GM19351 (cell line): ENCODE results near the gene NKD1.
A peak's percentile ranks its signal among the peaks of the same experiment; 100 is the strongest.
"Not testable (repeated sequence)": the region's sequence is repeated elsewhere in the genome, so short reads cannot be mapped to it uniquely, and the experiment has no call there.

Source experiments
- ATAC-seq: cut with Tn5 transposase; IDR thresholded peaks from one replicate; pipeline ENCODE4 v1.9.1; 2021; ENCODE audit warnings: mild to moderate bottlenecking, moderate library complexity; ENCODE audit not compliant: unreplicated experiment

NKD1 gene, protein sequence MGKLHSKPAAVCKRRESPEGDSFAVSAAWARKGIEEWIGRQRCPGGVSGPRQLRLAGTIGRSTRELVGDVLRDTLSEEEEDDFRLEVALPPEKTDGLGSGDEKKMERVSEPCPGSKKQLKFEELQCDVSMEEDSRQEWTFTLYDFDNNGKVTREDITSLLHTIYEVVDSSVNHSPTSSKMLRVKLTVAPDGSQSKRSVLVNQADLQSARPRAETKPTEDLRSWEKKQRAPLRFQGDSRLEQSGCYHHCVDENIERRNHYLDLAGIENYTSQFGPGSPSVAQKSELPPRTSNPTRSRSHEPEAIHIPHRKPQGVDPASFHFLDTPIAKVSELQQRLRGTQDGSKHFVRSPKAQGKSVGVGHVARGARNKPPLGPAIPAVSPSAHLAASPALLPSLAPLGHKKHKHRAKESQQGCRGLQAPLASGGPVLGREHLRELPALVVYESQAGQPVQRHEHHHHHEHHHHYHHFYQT

GRCh38 chr16:50548125-50548908, at the start of gene NKD1:
Gene NKD1, plus strand, starts transcription at chr16:50548396. Its CDS starts 158 bp downstream, at chr16:50548554.
- peak; percentile 82 for ATAC-seq

DNA sequence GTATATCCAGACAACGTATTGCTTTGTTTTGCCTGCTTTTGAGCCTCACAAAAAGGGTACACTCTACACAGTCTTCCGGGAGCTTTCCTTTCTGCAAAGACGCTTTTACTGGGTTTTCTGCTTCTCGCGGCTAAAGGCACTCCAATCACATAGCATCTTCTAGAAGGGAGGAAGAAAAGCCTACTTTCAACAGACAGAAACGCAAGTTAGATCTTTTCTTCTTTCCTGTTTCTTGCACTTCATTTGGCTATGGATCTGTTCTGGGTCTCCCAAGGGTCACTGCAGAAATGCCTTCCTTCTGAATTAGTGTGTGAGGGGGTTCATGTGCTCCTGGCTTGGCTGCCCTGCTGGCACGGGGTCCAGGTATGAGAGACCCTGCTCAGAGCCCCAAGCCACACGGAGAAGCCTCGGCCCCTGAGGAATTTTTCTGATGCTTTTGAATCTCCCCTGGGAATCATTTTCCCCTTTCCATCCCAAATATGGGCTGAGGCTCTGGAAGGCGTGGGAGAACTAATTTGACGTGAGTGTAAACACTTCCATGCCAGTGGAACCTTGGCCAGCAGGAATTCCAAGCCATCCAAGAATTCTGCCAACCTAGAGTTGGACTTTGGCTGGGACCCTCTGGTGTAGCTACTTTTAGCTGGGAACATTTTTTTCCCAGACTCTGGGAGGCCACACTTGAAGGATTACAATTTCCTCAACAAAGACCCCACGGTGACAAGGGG, 49.6 kb upstream of the NKD1 start:
- ATAC-seq: no peak

DNA sequence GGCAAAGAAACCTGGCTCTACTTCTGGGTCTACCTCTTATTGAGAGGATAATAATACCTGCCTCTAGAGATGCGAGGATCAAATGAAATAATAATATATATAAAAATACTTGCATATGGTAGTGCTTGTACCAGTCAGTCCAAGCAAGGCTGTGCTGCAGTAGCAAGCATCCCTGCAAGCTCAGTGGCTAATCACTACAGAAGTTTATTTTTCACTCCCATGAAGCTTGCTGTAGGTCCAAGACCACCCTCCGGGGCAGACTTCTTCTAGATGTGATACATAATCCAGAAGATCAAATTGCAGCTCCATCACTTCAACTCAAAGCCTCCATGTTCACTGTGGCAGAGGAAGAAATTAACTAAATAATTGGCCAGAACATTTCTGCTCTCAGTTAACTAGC, 48.9 kb upstream of the NKD1 start:
- no peak for ATAC-seq

- ATAC-seq: no peak
Observed at GRCh38 chr16:50500171-50500874, 47.9 kb upstream of the NKD1 start.

DNA sequence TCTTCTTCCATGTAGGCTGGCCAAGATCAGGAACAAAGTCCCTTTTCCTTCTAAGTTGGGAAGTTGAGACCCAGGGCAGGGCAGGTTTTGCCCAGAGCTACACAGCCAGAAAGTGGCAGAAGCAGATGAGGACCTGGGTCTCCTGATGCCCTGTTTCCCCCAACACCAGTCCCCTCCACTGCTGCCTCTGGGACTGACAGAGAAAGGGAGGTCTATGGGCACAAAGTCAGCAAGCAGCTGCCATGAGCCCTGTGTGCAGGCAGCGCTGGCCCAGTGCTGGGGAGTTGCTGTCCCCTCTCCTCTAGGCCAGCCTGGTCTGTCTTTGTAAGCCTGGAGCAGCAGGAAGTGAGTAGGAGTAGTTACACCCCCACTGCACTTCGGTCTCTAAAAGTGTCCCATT, 46.9 kb upstream of the NKD1 start:
- ATAC-seq: no peak

- ATAC-seq: no peak
Observed at GRCh38 chr16:50501986-50502615, 46.1 kb upstream of the NKD1 start.

DNA sequence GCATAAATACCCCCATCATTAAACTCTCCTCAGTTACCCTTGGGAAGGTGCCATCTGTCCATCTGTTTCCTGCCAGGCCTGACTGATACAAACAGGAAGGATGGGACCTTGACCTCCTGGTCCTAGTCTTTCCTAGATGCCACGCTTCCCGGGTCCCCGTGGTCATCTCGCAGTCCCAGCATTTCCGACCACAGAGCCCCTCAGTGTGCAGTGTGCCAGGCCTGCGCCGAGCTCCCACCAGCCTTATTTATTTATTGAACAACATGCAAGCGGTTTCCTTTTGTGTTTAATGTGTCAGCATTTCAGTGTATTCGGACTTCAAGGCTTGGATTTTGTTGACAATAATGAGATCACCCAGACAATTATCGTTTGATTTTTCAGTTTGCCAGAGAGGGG, 45.6 kb upstream of the NKD1 start:
- ATAC-seq: no peak

DNA sequence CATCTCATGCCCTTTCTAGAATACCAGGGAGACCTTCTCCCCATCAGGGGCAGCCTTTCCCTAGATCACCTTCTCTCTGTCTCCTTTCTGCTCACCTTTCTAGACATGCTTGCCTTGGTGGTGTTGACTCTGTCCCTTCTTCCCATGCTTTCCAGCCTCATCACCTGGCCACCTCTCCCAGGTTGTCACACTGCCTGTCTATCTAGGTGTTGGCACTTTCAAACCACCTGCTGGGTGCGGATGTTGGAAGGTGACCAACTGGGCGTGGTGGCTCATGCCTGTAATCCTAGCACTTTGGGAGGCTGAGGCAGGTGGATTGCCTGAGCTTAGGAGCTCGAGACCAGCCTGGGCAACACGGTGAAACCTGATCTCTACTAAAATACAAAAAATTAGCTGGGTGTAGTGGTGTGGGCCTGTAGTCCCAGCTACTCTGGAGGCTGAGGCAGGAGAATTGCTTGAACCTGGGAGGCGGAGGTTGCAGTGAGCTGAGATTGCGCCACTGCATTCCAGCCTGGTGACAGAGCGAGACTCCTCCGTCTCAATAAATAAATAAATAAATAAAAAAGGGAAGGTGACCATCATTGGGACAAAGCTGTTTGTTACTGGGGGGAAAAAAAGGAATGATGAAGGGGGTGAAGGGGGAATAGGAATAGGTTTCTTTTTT, 44.2 kb upstream of the NKD1 start:
- ATAC-seq: not testable (repeated sequence)

DNA sequence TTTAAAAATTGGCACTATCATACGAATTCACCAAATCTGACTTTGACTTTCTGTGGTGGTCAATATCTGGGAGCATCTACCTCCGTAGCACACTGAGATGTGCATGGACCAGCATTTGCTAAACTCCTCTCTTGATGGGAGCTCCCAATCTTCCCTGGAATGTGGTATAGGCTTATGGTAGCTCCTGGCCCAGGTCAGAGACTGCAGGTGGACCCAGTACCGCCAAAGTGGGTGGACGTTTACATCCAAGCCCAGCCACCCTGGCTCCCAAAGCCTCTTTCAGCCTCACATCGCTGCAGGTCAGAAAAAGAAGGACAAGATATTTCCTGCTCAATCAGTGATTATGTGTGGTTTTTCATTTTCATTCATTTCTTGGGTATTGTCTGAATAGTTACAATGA, 43.1 kb upstream of the NKD1 start:
- ATAC-seq: no peak

- ATAC-seq: no peak
Observed at GRCh38 chr16:50505714-50506542, 42.3 kb upstream of the NKD1 start.

DNA sequence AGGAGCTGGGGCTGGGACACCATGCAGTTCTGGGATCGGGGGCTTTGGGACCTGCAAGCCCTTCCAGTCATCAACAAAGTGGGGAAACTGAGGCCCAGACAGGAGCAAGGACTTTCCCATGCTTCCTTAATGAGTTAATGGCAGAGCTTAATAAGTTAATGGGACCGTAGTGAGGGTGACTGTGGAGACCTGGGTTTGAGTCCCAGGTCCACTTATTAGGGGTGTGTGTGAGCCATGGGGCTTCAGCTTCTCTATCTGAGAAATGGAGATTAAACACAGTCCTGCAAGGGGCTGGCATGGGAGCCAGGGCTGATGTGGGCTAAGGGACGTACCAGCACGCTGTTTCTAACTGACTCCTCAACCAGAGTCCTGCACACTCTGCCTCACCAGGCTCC, 41.7 kb upstream of the NKD1 start:
- no peak for ATAC-seq

GRCh38 chr16:50507397-50507796, 40.8 kb upstream of the NKD1 start:
- no peak for ATAC-seq

GRCh38 chr16:50509521-50510341, 38.5 kb upstream of the NKD1 start:
- no peak for ATAC-seq

- ATAC-seq: no peak
Observed at GRCh38 chr16:50515218-50515617, 33.0 kb upstream of the NKD1 start.

DNA sequence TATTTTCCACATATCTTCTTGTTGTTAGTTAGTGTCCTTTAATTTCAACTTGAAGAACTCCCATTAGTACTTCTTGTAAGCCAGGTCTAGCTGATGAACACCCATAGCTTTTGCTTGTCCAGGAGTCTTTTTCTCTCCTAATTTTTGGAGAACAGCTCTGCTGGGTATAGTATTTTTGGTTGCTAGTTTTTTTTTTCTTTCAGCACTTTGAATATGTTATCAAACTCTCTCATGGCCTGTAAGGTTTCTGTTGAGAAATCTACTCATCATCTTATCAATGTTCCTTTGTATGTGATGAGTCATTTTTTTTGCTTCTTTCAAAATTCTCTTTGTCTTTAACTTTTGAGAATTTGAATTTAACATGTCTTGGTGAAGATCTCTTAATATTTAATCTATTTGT, 31.8 kb upstream of the NKD1 start:
- ATAC-seq: no peak

- ATAC-seq: no peak
Observed at GRCh38 chr16:50516890-50517289, 31.3 kb upstream of the NKD1 start.

DNA sequence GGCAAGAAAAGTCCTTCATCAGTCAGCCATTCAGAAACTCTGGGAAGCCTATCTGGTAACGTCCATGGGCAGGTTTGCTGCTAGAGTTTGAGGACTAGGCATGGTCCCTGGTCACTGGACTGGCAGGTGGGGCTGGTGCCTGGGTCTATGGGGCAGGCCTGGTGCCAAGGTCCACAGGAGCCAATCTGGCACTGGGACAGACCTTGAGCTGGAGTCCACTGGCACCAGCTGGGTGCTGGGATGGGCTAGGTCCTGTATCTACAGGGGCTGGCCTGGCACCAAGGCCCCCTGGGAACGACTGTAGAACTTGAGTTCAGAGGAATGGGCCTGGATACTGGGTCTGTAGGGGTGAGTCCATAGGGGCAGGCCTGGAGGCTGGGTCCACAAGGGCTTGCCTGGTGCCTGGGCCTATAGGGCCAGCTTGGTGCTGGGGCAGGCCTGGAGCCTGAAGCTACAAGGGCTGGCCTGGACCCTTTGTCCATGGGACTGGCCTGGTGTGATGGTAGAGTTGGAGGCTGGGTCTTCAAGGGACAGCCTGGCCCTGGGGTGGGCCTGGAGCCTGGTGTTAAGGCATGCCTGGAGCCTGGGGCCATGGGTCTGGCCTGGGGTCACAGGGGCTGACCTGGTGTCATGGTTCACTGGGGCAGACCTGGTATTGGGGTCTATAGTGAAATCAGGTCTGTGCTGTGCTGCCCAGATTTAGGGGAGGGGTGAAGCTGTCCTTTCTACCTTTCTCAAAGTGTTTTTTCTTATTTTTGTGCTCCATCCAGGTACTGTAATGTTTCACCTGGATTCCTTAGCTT, 30.5 kb upstream of the NKD1 start:
- ATAC-seq: no peak
